Measurements from ENCODE around the gene PCDH1.

PCDH1 gene

DNA sequence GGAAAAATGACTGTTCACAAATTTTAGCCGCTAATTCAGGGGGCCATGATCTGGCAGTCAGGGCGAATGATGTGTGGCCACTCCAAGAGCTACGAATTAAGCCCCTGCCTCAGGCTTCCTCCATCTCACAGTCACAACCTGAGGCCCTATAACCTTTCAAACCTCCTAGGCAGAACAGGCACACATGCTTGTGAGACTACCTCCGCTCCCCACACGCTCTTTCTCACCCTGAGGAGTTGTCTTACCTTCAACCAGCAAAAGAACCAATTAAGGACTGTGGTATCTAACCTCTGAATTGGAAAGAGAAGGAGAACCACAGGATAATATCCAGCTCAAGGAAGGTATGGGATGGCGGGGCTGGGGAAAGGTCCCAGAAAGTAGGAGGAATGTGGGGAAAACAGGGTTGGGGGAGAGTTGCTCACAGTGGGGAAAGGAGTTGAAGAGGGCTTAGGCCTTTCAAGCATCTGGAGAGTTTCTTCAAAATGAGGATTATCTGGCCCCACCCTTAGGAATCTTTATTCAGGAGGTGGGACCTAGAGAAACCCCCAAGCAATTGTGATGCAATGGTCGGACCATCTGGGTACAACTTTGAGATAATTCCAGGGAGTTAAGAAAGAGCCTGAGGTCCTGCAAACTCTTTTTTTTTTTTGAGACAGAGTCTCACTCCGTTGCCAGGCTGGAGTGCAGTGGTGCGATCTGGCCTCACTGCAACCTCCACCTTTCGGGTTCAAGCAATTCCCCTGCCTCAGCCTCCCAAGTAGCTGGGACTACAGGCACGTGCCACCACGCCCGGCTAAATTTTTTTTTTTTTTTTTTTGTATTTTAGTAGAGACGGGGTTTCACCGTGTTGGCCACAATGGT lies 5.5 kb downstream of the PCDH1 start:
- no peak for DNase-seq

GRCh38 chr5:141871870-141872269 lies 6.3 kb downstream of the PCDH1 start:
- no peak for DNase-seq

GRCh38 chr5:141870871-141871270 lies 7.3 kb downstream of the PCDH1 start:
- no peak for DNase-seq

GRCh38 chr5:141870228-141870627 lies 8.0 kb downstream of the PCDH1 start:
- DNase-seq, result no peak

GRCh38 chr5:141869514-141869913 lies 8.7 kb downstream of the PCDH1 start:
- DNase-seq, result no peak

- DNase-seq, result no peak
Measured at GRCh38 chr5:141869040-141869439, 9.2 kb downstream of the PCDH1 start.

GRCh38 chr5:141868541-141868940 lies 9.7 kb downstream of the PCDH1 start:
- no peak for DNase-seq

- no peak for DNase-seq
Measured at GRCh38 chr5:141867651-141868050, 10.6 kb downstream of the PCDH1 start.

DNA sequence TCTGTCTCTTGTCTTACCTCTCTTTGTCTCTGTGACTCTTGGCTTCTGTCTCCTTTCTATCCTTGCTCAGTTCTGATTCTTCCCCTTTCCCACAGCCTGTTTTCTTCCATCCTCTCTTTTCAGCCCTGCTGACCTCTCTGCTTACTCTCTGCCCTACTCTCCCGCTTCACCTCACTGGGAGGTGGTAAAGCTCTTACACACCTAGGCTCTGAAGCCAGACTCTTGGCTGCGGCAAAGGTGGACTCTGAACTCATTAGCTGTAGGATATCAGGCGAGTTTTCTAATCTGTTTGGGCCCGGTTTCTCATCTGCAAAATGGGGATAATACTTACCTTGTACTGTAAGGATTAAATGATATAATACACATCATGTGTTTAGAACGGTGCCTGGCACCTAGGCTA lies 11.1 kb downstream of the PCDH1 start:
- no peak for DNase-seq

- DNase-seq, result no peak
Measured at GRCh38 chr5:141866096-141866495, 12.1 kb downstream of the PCDH1 start.

DNA sequence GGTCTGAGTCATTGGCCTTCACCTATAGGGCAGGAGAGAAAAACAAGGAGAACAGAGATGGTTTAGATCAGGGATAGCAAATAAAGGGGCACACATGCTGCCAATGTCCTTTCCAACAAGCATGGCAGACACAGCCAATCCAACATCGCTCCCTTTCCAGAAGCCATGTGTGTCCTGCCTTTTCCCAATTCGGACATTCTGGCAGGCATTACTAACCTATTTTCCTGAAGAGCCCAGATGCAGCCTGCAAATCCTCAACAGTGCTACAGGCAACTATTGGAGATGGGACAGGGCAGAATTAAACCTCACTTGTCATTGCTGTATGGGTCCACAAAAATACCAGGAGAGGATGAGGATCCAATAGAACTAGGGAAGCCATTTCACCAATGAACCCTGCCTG lies 12.8 kb downstream of the PCDH1 start:
- DNase-seq, result no peak

GRCh38 chr5:141864371-141865370 lies 13.5 kb downstream of the PCDH1 start:
- no peak for DNase-seq

DNA sequence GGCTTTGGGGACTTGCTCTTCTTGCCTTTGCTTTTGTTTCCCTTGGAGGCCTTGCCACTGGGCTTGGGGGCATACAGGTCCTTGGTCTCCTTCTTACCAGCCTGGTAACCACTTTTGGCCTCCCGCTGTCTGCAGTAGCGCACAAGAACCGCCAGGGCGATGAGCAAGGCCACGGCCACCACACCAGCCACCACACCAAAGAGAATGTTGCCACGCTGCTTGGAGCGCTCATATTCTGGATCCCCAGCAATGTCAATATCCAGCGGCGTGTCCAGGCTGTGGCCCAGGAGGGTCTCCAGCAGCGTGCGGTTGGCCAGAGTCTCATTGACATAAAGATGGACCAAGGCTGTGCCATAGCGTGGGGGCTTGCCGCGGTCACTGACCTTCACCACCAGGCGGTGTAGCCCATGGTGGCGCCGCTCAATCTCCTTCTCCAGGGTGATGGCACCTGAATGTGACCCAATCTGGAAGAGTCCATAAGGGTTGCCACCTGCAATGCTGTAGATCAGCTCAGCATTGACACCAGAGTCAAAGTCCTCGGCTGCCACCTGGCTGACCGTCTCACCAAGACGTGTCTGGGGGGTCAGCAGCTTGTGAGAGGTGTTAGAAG lies 14.5 kb downstream of the PCDH1 start:
- DNase-seq, result no peak

GRCh38 chr5:141862936-141863543 lies 15.2 kb downstream of the PCDH1 start:
- no peak for DNase-seq

DNA sequence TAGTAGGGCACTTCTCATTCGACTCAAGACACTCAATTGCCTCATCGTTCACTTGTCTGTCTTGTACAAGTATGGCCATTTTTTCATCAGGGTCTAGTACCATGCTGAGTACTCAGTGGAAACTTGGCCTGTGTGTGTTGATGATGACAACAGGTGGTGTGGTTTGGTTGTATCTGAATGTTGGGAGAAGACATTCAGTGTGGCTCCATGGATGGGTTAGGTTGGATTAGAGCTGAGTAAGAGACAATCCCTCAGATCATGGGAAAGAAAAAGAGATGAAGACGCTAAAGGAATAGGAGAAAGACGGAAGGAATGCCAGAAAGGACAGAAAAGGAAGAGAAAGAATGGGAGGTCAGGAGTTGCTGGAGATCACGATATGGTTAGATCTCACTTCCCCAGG lies 17.0 kb downstream of the PCDH1 start:
- no peak for DNase-seq

DNA sequence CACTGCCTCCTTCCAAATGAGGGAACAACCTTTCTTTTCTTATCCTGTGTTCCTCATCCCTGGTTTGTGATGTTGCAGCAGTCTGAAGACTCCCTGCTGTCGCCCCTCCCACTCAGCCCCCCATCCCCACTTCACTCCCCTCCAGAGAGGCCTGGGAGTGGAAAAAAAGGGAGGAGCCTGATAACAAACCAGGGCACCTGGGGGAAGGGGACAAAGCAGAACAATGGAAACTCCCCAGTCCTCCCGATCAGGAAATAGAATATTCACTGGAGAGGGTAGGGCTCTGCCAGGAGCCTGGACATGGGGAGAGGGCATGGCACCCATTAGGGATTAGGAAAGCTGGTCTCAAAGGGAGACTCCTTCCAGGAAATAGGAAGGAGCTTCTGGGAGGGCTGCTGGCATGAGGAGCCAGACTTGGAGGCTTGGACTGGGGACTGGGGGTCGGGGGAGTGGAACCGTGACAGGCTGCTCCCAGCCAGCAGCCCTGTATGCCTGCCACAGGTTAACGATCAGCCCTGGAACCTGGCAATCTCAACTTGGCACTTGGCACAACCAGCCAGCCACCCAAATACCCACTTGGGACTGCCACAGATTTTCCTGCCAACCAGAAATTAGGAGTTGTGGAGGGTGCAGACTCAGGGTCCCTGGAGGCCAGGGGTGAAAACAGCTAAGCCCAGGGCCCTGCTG lies 20.0 kb downstream of the PCDH1 start:
- DNase-seq, result peak; percentile 4

DNA sequence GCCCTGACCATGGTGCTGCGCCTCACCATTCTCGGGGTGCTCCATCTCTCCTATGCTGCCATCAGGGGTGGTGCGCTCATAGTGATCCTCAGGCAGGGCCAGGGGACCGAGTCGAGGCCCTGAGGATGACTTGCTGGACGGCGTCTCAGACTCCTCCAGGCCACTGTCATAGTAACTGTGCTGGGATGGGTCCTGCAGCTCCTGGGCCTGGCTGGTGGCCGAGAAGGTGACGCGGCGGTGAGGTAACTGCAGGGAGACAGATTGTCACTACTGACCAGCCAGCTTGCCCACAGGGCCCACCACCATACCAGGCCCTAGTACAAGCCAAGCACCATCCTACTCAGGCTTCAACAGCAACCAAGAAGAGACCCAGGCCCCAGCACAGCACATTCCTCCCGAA lies 21.0 kb downstream of the PCDH1 start:
- no peak for DNase-seq

DNA sequence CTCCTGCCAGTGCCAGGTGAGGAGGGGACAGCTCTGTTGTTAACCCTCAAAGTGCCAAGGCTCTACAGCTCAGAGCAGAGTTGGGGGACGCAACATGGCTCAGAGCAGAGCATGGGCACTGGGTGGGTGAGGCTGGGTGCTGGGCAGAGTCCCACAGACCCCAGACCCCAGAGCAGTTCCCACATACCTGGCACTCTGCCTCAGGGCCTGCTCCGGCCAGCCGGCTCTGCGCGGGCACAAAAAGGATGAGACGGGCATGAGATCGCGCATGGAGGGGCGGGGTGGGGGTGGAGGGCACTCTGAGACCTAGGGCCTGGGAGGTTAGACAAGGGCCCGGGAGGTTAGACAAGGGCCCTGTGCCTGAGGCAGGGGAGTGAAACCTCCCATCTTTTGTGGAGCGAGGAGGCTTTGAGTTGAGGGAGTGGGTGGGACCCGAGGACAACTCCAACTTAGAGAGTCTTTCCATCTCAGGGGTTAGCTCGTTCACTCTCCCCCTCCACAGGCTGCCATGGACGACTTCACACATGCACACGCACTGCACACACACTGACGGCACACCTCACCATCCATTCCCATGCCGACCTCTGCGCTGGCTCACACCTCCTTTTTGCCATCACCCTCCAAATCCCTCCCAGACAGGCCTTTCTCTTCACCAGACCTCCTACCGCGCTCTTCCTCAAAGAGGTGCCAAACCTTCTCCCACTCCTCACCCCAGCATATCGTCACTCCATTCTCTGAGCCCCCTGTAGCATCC lies 22.0 kb downstream of the PCDH1 start:
- DNase-seq, result no peak

GRCh38 chr5:141855265-141856036 lies 22.8 kb downstream of the PCDH1 start:
- peak; percentile 57 for DNase-seq

- no peak for DNase-seq
Measured at GRCh38 chr5:141853895-141854626, 24.1 kb downstream of the PCDH1 start.

Measured in NCI-H1105 treated with DMSO at 0.1 percent for 48 hours (cell line).